ENCODE measurements around the gene LAMA5.
A peak's percentile ranks its signal among the peaks of the same experiment; 100 is the strongest.

Gene LAMA5

DNA sequence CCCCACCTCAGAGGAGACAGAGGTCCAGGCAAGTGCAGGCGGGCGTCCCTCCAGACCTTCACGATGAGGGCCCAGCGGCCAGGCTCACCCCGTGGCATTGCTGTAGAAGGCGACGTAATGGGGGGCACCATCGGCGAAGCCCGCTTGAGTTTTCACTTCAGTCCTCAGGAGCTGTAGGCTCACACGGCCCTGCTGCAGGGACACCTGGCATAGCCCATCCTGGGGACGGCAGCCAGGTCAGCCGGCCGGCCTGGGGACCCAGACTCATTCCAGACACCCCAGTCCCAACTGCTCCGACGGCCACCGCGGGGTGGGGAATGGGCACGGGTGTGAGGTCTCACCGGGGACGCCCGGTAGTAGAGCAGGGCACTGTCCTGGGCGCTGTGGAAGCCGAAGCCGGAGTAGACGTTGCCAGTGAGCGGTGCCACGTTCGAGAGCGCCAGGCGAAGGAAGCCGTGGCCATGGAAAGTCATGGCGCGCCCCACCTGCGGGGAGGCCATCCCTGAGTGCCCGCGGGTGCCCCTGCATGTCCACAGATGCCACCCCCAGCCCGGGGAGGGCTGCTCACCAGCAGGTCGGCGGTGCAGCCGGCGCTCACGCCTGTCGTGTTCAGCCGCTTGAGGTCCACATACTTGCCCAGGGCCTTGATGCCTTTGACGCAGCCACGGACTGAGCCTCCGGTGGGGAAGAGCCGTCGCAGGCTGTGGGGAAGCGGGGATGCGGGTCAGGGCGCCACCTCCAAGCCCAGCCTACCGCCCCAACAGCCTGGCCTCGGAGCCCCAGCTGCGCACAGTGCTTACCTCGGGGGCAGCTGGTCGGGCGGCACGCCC is 55.1 kb downstream of the LAMA5 start:
- DNase-seq: no peak

DNA sequence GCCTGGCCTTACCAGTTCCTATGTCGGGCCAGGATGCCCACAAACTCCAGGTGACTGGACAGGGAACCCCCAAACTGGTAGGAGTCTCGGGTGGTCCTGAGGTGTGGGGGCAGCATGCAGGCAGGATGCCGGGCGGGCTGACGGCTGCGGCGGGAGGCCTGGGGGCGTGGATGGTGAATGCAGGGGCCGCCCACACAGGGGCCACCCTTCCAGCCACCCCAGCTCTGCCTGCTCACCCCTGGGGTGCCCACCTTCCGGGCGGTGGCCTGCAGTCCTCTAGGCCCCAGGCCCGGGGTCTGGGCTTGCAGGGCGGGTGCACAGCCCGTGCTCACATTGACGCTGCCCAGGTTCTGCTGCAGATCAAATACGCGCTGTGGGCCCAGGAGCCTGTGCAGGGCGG is 56.0 kb downstream of the LAMA5 start:
- DNase-seq: no peak

DNA sequence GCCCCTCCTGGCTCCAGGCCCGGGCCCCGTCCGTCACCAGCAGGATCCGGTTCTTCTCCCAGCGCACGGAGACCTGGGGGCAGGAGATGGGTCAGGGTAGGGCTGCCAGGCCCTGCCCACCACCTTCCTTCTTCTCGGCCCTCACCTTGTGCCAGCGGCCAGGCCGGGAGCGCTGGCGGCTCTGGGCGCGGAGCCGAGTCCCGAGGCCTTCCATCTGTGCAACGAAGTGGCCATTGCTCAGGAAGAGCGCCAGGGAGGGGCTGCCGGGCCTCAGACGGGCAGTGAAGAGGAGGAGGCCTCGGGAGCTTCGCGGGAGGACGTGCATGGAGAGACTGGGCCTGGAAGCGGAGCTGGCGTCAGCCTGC is 56.4 kb downstream of the LAMA5 start:
- no peak for DNase-seq

DNA sequence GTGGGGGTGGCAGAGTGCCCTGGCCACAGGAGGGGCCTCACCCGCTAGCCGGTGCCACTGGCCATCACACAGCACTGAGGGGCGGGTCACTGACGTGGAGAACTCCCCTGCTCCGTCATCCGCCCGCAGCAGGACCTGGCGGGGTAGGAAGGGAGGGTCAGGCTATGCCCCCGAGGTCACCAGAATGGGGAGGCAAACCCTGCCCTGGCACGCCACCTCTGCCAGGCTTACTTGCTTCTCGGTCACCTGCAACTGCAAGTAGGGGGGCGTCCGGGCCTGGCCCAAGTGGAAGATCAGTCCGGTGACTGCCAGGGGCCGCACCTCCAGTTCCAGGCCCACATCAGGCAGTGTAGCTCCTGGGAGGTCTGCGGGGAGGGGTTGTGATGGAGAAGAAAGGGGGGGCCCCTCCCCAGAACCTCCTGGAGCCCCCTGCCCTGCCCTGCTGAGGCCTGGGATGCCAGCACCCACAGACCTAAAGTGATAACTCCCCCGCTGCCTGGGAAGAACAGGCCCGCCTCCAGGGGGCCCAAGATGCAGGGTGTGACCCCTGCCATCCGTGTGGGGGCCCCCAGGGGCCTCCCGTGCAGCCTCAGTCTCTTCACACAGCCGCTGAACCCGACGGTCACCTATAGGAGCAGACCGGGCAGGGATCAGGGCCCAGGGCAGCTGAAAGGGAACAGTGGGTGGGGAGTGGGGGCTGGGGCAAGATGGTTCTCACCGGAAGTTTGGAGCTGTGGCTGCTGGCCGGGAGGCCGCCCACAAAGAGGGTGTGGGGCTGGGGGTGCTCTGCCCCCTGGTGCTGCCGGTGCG is 57.0 kb downstream of the LAMA5 start:
- no peak for DNase-seq

DNA sequence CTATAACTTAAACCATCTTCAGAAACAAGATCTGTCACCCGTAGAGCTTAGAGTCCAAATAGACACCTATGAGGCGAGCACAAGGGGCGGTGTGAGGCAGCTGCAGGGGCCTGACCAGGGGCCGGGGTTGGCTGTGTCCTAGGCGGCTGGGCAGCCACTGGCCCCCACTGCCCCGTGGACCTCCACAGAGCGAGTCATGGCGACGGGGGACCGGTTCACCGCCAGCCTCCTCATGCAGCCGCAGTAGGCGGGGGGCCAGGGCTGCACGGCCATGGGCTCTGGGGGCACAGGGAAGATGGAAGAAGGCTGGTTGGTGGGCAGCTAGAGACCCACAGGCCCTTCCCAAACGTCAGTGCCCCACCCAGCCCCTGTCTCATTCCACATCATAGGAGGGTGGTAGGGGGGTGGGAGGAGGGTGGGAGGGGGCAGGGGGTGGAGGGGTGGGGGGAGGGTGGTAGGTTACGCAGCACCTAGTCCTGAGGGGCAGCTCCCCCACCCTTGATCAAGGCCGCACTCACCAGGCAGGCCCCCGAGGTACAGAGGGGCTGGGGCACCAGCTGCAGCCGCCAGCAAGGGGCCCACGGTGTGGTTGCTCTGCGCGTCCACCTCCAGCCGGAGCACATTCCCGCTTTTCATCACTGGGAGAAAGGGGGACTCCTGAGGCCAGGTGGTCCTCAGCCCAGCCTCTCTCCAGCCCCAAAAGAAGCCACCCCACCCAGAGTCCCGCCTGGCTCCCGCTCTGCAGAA is 57.7 kb downstream of the LAMA5 start:
- DNase-seq: no peak

DNA sequence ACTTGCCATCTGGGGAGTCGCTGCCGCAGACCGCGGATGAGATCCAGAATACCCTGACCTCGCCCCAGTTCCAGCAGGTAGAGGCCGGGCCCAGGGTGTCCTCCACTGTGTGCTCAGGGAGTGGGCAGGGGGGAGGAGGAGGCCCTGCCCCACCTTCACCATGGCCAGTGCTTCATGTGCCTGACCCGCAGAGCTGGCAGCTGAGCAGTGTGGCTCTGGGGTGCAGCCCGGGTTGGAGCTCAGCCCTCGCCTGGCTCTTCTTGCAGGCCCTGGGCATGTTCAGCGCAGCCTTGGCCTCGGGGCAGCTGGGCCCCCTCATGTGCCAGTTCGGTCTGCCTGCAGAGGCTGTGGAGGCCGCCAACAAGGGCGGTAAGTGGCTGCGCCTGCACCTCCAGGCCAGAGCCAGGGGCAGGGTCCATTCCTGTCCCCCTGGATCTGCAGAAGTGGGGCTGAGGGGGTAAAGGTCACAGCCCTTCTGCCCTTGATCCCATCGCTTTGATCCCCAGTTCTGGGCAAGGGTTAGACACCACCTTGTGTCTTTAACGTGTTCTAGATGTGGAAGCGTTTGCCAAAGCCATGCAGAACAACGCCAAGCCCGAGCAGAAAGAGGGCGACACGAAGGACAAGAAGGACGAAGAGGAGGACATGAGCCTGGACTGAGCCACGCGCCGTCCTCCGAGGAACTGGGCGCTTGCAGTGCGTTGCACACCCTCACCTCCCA is 58.9 kb downstream of the LAMA5 start:
- no peak for DNase-seq

DNA sequence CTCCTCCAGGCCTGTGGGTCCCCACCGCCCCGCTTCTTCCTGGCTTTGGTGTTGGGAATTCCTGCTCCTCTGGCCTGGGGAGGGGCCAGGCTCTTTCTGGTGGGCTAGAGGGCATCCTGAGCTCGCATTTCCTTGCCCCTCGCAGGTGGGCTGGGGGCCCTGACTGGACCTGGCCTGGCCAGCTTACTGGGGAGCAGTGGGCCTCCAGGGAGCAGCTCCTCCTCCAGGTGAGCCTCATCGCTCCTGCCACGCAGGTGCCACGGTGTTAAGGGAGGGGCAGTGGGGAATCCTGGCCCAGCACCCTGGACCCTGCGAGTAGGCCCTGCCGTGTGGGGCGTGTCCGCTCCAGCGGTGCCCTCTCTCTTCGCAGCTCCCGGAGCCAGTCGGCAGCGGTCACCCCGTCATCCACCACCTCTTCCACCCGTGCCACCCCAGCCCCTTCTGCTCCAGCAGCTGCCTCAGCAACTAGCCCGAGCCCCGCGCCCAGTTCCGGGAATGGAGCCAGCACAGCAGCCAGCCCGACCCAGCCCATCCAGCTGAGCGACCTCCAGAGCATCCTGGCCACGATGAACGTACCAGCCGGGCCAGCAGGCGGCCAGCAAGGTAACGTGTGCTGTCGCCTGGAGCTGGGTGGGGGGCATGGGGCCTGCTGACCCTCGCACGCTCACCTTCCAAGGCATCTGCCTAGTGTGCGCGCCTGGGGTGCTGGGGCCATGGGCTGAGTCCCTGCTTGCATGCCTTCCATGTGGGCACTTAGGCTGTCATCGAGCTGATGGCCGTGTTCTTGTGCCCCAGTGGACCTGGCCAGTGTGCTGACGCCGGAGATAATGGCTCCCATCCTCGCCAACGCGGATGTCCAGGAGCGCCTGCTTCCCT is 59.6 kb downstream of the LAMA5 start:
- DNase-seq: no peak

DNA sequence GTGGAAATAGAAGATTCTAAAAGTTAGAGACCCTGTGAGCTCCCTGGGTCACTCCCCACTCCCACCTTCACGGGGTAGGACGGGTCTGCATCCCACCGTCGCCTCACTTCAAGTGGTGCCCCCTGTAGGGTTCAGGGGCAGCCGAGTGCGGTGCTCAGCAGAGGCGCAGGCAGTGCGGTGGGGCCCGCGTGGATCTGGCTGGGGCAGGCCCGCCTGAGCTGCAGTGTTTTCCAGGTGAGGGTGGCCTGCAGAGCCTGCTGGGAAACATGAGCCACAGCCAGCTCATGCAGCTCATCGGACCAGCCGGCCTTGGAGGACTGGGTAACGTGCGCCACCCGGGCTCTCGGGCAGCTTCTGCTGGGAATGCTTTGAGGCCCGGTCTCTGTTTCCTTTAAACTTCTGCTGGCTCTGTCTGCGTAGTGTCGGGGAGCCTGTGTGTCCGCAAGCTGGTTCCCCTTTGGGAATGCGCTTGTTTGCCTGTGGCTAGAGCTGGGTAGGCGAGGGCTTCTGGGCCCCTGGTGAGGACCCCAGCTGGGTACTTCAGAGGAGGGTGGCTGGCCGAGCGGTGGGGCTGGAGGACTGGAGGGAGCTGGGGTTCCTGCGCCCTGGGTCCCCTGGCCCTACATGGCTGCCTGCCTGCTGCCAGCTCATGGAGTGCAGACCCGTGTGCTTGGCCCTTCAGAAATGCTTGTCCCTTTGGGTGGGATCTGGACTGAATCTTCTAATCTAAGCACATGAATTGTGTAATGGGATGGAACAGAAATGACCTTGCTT is 60.5 kb downstream of the LAMA5 start:
- no peak for DNase-seq

DNA sequence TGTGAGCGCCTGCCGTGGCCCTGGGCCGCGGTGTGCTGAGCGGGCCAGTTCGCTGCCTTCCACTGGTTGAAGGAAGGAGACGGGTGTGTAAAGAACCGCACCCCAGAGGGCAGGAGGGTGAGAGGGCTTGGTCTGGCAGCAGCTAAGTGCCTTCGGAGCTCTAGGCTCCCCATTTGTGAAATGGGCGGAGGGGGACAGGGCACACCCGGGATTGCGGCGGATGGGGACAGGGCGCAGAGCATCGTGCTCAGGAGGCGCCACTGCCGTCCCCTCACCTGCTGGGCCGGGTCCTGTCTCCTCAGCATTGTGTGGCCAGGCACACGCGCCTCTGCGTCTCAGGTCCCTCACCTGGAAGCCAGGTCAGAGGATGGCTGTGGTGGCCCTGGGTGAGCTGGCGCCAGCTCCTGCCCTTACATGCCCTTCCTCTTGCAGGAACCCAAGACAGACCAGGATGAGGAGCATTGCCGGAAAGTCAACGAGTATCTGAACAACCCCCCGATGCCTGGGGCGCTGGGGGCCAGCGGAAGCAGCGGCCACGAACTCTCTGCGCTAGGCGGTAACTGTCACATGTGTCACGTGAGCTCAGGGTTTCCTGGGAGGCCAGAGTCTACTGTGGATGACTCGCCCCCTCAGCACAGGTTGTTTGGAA is 61.2 kb downstream of the LAMA5 start:
- DNase-seq: no peak

DNA sequence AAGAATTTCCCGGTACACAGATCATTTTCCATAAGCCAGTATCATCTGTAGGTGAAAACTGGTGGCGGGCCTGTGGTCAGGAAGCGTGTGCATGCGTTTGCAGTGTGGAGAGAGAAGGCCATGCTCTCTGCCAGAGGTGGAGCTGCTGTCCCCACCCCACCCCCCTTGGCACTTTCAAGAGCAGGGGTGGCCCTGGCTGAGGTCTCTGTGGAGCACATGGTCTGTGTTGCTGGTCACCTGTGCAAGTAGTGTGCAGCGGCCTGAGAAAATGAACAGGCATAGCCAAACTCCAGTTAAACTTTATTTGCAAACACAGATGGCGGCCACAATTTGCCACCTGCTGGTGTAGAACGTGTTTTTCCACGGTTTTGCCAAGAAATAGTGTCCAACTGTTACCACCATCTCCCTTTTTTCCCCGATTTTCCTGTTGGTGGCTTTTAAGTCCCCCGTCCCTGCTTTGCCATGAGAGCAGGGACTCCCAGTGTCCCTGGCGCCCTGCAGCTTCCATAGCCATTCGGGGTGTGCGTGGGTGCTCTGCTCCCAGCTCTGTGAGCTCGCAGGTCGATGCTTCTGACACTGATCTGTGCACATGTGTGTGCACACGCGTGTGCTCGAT is 61.9 kb downstream of the LAMA5 start:
- peak in 1 of 2 experiments; percentile 43 for DNase-seq

DNA sequence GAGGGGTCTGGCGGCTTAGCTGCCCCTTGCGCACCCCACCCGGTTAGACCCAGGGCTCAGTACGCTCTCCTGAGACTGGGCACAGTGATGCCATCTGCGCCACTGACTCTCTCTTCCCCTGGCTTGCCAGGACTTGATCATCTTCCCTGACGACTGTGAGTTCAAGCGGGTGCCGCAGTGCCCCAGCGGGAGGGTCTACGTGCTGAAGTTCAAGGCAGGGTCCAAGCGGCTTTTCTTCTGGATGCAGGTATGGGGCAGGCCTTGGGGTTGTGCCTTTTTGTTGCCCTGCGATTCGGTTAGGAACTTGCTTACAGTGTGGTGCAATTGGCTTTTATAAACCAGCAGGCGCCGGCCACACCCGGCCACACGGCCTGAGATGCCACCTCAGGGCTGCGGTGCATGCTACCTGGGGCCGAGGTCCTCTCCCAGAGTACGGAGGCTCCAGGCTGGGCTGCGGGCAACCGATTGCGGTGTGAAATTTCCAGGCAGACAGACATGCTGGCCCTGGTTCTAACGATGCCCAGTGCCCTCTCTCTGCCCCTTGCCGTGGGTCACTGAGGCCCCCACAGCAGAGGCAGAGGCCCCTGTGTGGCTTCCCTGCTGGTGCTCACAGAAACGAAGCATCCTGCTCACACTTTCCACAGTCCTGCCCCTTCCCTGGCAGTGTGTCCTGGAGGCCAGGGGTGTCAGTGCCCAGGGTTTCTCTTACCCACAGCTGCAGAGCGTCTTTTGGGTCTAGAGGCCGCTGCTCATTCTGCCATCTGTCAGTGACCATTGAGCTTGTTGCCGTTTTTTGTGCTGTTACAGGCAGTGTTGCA is 62.6 kb downstream of the LAMA5 start:
- DNase-seq: no peak

DNA sequence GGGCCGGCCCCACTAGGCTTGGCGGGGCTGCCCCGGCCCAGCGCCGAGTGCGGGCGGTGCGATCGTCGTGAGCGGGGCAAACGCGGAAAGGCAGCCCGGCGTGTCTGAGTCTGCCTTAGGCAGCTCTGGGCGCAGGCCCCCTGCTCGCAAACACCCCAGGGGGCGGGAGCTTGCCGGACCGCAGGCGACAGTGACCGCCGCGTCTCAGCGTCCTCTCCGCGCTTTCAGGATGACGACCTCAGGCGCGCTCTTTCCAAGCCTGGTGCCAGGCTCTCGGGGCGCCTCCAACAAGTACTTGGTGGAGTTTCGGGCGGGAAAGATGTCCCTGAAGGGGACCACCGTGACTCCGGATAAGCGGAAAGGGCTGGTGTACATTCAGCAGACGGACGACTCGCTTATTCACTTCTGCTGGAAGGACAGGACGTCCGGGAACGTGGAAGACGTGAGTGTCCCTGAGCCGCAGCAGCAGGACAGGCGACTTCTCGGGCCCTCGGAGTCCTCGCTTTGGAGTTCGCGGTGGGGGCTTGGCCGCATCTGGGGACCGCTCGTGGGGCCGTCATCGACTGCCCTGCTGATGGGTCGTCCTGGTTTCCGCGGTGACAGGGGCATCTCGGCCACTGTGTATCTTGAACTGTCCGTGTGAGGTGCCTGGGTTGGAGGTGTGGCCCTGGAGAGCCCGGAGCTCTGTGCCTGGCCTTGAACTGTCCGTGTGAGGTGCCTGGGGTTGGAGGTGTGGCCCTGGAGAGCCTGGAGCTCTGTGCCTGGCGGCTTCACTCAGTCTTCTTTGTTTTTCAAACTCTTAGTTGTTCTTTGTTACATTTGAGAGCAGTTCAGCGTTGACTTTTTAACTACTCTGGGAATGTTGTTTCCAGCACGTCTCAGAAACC is 63.5 kb downstream of the LAMA5 start:
- DNase-seq: peak in 1 of 2 experiments; percentile 63

DNA sequence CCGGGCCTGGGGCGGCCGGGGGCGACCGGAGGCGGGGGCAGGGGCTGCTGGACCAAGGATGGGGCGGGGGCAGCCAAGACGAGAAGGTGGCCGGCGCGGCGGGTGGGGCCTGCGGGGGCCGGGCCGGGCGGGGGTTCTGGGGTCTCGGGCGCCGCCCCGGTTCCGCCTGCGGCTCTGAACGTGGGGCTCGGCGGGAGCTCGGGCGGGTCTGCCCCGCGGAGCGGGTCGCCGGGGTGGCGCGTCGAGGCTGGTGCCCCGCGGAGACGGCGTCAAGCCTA is 64.1 kb downstream of the LAMA5 start:
- DNase-seq: no peak

DNA sequence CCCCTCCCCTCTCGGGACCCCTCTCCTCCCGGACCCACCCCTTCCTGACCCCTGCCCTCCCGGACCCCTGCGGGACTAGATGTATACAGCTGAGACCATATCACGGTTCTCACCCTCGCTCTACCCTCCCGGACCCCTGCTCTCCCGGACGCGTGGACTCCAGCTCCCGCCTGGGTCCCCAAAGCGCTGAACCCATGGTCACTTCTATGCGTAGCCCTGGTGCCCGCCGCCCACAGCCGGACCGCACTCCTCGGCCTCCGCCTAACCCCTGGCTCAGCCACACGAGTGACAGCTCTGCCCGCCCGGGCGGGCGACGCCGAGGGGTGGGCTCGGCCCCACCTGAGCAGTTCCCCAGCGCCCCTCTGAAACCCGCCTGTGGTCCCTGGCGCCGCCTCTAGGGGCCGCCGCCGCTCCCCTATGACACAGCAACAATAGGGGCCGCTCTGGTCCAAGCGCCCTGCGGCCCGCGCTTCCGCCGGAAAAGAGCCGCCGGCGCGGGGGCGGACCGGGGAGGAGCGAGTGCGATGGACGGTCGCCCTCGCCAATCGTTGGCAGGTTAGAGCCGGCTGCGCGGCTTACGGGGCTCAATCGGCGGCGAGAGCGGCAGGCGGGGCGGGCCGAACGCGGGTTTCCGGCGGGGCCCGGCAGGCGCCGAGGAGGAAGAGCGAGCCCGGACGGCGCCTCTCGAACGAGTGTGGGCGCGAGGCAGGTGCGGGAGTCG is 64.6 kb downstream of the LAMA5 start, which contains the start of gene ADRM1:
Gene ADRM1, plus strand, starts transcription at position 657 of the 721 bp plus-strand sequence. CDS start 572 bp downstream, outside the sequence.
- peak; percentile 91 to 99 for DNase-seq

DNA sequence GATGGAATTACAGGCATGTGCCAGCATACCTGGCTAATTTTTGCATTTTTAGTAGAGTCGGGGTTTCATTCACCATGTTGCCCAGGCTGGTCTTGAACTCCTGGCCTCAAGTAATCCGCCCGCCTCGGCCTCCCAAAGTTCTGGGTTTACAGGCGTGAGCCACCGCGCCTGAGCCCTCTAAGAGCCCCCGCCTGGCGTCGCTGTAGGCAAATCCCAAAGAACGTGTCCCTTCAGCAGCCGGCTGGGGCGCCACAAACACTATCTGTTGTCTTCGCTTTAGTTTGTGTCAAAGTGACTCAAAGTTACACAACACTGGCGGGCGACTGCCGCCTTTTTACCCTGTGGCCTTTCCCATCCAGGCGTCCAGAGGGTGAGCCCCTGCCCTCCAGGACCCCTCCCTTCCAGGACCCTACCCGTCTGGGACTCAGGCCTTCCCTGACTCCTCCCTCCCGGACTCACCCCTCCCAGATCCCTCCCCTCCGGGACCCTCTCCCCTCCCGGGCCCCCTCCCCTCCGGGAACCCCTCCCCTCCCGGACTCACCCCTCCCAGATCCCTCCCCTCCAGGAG is 65.3 kb downstream of the LAMA5 start:
- peak; percentile 94 to 97 for DNase-seq

DNA sequence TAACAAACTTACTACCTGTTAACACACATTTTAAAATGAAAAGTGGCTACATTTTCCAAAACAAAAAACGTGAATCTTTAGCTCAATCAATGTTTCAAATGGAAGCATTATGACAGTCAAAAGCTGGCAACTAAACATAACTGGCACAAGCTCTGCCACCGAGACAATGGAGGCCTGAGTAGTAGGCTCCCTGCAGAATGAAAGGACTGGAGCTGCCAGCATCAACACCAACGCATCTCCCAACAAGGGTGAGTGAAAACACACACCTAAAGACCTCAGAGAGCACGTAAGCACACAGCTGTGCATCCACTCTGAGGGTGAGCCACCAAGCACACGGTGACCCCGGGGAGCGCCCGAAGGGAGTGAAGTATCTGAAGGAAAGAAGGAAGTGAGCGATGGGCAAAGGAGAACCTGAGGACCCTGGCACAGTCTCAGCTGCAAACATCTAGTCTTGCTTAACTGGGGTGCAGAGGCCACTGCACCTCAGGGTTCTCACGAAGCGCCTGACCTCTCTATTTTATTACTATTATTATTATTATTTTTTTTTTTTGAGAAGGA is 65.9 kb downstream of the LAMA5 start:
- DNase-seq: no peak

DNA sequence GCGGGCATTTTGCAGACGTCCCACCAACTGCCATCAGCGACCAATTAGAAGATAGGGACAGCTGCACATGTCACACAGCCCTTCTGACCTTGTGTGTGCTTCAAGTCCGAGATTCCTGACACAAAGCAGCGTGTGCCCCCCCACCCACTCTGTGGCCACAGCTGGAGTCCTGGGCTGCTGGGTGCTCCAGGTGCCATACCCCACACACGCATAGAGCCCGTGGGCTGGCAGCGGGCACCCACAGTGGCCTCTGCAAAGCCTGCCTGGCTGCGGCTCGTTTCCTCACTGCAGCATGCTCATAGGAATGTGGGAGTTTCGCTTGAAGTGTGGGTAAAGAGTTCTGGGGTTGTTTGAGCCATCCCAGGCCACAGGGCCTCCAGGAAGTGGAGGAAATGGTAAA is 66.8 kb downstream of the LAMA5 start:
- DNase-seq: no peak
